HCT116 (cell line): ENCODE results near the gene SGF29. TPM values are rescaled to one million over a fixed set of nuclear protein-coding genes. Genes with fewer than 3 reads are reported as not detected.
"Not testable (repeated sequence)": the region's sequence is repeated elsewhere in the genome, so short reads cannot be mapped to it uniquely, and the experiment has no call there.

Experiments used
- ATAC-seq: fragments of 200-7000 bp; cut with Tn5 transposase; 2 replicates; pipeline ENCODE4 v1.9.1; 2020; ENCODE audit warnings: mild to moderate bottlenecking, moderate library complexity
- BruUV-seq: library from RNA; stranded (reverse); fragments of 400-500 nt; replicated peaks from 2 replicates; lab custom pipeline; 2021; lab: Mats Ljungman, UMichigan
- CTCF ChIA-PET: fragments of 300-600 bp; sonication (Branson Sonifier 250); formaldehyde crosslinking; loops from one replicate; lab custom pipeline; 2021; ENCODE audit warnings: antibody characterized with exemption; lab: Charles Lee
- POLR2A ChIA-PET: fragments of 300-600, 350-600 bp; sonication (Branson Sonifier 250); formaldehyde crosslinking; loops from one replicate; lab custom pipeline; 2021; ENCODE audit warnings: antibody characterized with exemption; lab: Charles Lee
- RAD21 ChIA-PET, 2 experiments: fragments of 300-600 bp; sonication (Branson Sonifier 250); formaldehyde crosslinking; loops; one replicate each; lab custom pipeline; 2023; ENCODE audit warnings: low total read pairs in 2 of 2; ENCODE audit not compliant: uncharacterized antibody in 2 of 2, unreplicated experiment in 2 of 2, low non-redundant PET in 1 of 2; lab: Charles Lee
- DNase-seq: peaks from one replicate; pipeline ENCODE4 v3.0.0-alpha.2; 2010; ENCODE audit warnings: low read depth, low spot score
- H2AFZ ChIP-seq: fragments of 200-600 bp; shearing (Covaris generic), sonication (generic); 2 replicates; pipeline ENCODE4 v1.6.1; 2017; ENCODE audit warnings: low read depth, mixed run types, mixed read lengths, antibody characterized with exemption, low read length; ENCODE audit not compliant: poor library complexity, severe bottlenecking
- H3K27ac ChIP-seq: 2 replicates; pipeline ENCODE4 v1.5.1; 2012; ENCODE audit warnings: low read depth, low read length
- H3K27me3 ChIP-seq: fragments of 200-600 bp; sonication (generic); 2 replicates; pipeline ENCODE4 v1.6.1; 2016; ENCODE audit warnings: mixed run types, low read length, mixed read lengths; ENCODE audit not compliant: insufficient read depth
- H3K36me3 ChIP-seq, 2 experiments: fragments of 200-500 bp in 1 of 2; fragments of 200-600 bp in 1 of 2; sonication (Bioruptor generic) in 1 of 2; sonication (generic) in 1 of 2; 2 replicates each; pipeline versions ENCODE4 v1.5.1 to v1.6.1; 2014 to 2016; ENCODE audit warnings: low read length in 2 of 2, inconsistent platforms in 1 of 2, mixed read lengths in 1 of 2, mixed run types in 1 of 2; ENCODE audit not compliant: insufficient read depth in 2 of 2, control insufficient read depth in 1 of 2
- H3K4me1 ChIP-seq, 2 experiments: fragments of 200-600 bp in 1 of 2; sonication (generic) in 1 of 2; 2 replicates each; pipeline versions ENCODE4 v1.5.1 to v1.6.1; 2012 to 2017; ENCODE audit warnings: low read length in 2 of 2, inconsistent platforms in 1 of 2, mild to moderate bottlenecking in 1 of 2, mixed read lengths in 1 of 2, mixed run types in 1 of 2, moderate library complexity in 1 of 2; ENCODE audit not compliant: insufficient read depth in 2 of 2, control insufficient read depth in 1 of 2
- H3K4me2 ChIP-seq: fragments of 200-600 bp; sonication (generic); 2 replicates; pipeline ENCODE4 v1.6.1; 2017; ENCODE audit warnings: mixed run types, low read length, mixed read lengths
- H3K4me3 ChIP-seq, 2 experiments: fragments of 200-600 bp in 1 of 2; sonication (generic) in 1 of 2; replicated peaks in 1 of 2; 2 replicates each; pipeline ENCODE4 v1.5.1; 2011 to 2016; ENCODE audit warnings: low read length in 2 of 2, control low read depth in 1 of 2, low read depth in 1 of 2, mild to moderate bottlenecking in 1 of 2, mixed read lengths in 1 of 2, mixed run types in 1 of 2
- H3K79me2 ChIP-seq: fragments of 200-600 bp; sonication (generic); 2 replicates; pipeline ENCODE4 v1.6.1; 2017; ENCODE audit warnings: mild to moderate bottlenecking, mixed run types, low read length, moderate library complexity, mixed read lengths; ENCODE audit not compliant: insufficient read depth
- H3K9ac ChIP-seq: fragments of 200-600 bp; sonication (generic); 2 replicates; pipeline ENCODE4 v1.6.1; 2016; ENCODE audit warnings: low read length, mixed read lengths
- H3K9me2 ChIP-seq: fragments of 200-600 bp; sonication (generic), shearing (Covaris generic); 2 replicates; pipeline ENCODE4 v1.6.1; 2017; ENCODE audit warnings: mixed run types, mild to moderate bottlenecking, moderate library complexity; ENCODE audit not compliant: insufficient read depth
- H3K9me3 ChIP-seq, 2 experiments: fragments of 200-500 bp in 1 of 2; fragments of 200-600 bp in 1 of 2; sonication (Bioruptor generic) in 1 of 2; sonication (generic) in 1 of 2; 2 replicates each; pipeline ENCODE4 v1.6.1; 2014 to 2017; ENCODE audit warnings: low read length in 2 of 2, mixed read lengths in 2 of 2, inconsistent platforms in 1 of 2, low read depth in 1 of 2, mild to moderate bottlenecking in 1 of 2, mixed run types in 1 of 2, moderate library complexity in 1 of 2; ENCODE audit not compliant: control insufficient read depth in 1 of 2, insufficient read depth in 1 of 2
- H4K20me1 ChIP-seq: fragments of 200-600 bp; sonication (generic), shearing (Covaris generic); 2 replicates; pipeline ENCODE4 v1.6.1; 2017; ENCODE audit warnings: mixed run types, mild to moderate bottlenecking, moderate library complexity; ENCODE audit not compliant: insufficient read depth
- ELF1 ChIP-seq: IDR thresholded peaks from 2 replicates; pipeline ENCODE4 v1.6.1; 2012; ENCODE audit warnings: low read depth, borderline replicate concordance
- YY1 ChIP-seq: IDR thresholded peaks from 2 replicates; pipeline ENCODE4 v1.6.1; 2011; ENCODE audit warnings: low read length, low read depth, moderate library complexity, mild to moderate bottlenecking; ENCODE audit not compliant: insufficient replicate concordance; ENCODE audit errors: extremely low read depth
- intact Hi-C: fragments of 100-400 bp; cut with micrococcal nuclease; formaldehyde crosslinking; loops from 2 replicates; pipeline ENCODE4 v1.10.0; 2022
- total RNA-seq: library from RNA; stranded (reverse); gene quantifications from one replicate; pipeline ENCODE4 v1.2.1, GENCODE V29; 2021; ENCODE audit not compliant: unreplicated experiment

Gene SGF29
- total RNA-seq, 1 experiment from 2014 or later: 19.7 TPM

- RAD21 ChIA-PET: no interaction called here
- no peaks in the 10 kb centered on the region for H3K27me3 ChIP-seq
- ATAC-seq (no peak), DNase-seq (no peak)
- no peaks in the 10 kb centered on the region for H3K4me1 ChIP-seq
- no peak overlapping the region for H3K4me2 ChIP-seq
- POLR2A ChIA-PET: no interaction called here
- no peak overlapping the region for H2AFZ ChIP-seq
- H3K79me2 ChIP-seq: no peaks in the 10 kb centered on the region
- intact Hi-C loops: no loop called here
- no peaks in the 10 kb centered on the region for H3K36me3 ChIP-seq
- H3K9me2 ChIP-seq: no peaks in the 10 kb centered on the region
- H3K27ac ChIP-seq: no peak overlapping the region
- no TSS peak for BruUV-seq
- no peak overlapping the region for H3K9ac ChIP-seq
- H3K9me3 ChIP-seq: no peaks in the 10 kb centered on the region
- TF ChIP-seq YY1 (no peak), ELF1 (no peak)
- H3K4me3 ChIP-seq: no peak overlapping the region
- CTCF ChIA-PET: no interaction called here
- no peaks in the 10 kb centered on the region for H4K20me1 ChIP-seq
Measured at GRCh38 chr16:28526201-28527099, 27.3 kb upstream of the SGF29 start.

- not testable (repeated sequence) for H3K9ac ChIP-seq, H3K4me2 ChIP-seq, ATAC-seq
Measured at GRCh38 chr16:28527100-28527785, 26.5 kb upstream of the SGF29 start.

More at GRCh38 chr16:28527100-28527785, 26.5 kb upstream of the SGF29 start:
- H3K27ac ChIP-seq, RAD21 ChIA-PET, CTCF ChIA-PET, intact Hi-C loops, DNase-seq, H2AFZ ChIP-seq, H3K9me3 ChIP-seq, H3K4me1 ChIP-seq, POLR2A ChIA-PET, H3K27me3 ChIP-seq, H3K79me2 ChIP-seq, H4K20me1 ChIP-seq, BruUV-seq, H3K9me2 ChIP-seq, H3K4me3 ChIP-seq, H3K36me3 ChIP-seq: not testable (repeated sequence)
